Common myeloid progenitor, CD34-positive (primary cell): Measurements from ENCODE around the gene RNF144B.

Experiments
- CTCF ChIA-PET: fragments of 350-600 bp; sonication (Branson Sonifier 250); formaldehyde crosslinking; loops from one replicate; lab custom pipeline; 2021; ENCODE audit warnings: antibody characterized with exemption; lab: Charles Lee
- POLR2A ChIA-PET: fragments of 350-600 bp; sonication (Branson Sonifier 250); formaldehyde crosslinking; loops from one replicate; lab custom pipeline; 2021; ENCODE audit warnings: antibody characterized with exemption; lab: Charles Lee
- DNase-seq, 3 donors: peaks; one replicate each; pipeline versions ENCODE4 v3.0.0 to v3.0.0-alpha.2; 2013
- H3K27ac ChIP-seq, 2 experiments: 1 replicate in 1 of 2; 2 replicates in 1 of 2; pipeline ENCODE4 v1.7.0; 2013; ENCODE audit warnings: inconsistent platforms in 2 of 2, low read length in 2 of 2, mild to moderate bottlenecking in 2 of 2, low read depth in 1 of 2, moderate library complexity in 1 of 2; ENCODE audit not compliant: severe bottlenecking in 2 of 2, insufficient read depth in 1 of 2, poor library complexity in 1 of 2
- H3K27me3 ChIP-seq, 5 experiments: replicated peaks in 2 of 5; 1 replicate in 3 of 5; 2 replicates in 2 of 5; pipeline versions ENCODE4 v1.6.1 to v1.7.0; 2013; ENCODE audit warnings: low read length in 4 of 5, mild to moderate bottlenecking in 2 of 5, moderate library complexity in 2 of 5, inconsistent platforms in 1 of 5; ENCODE audit not compliant: insufficient read depth in 5 of 5, control insufficient read depth in 4 of 5
- H3K36me3 ChIP-seq, 4 experiments: 1 replicate in 2 of 4; 2 replicates in 2 of 4; pipeline versions ENCODE4 v1.6.1 to v1.7.0; 2013; ENCODE audit warnings: low read length in 3 of 4, control low read depth in 1 of 4, mild to moderate bottlenecking in 1 of 4; ENCODE audit not compliant: control insufficient read depth in 4 of 4, insufficient read depth in 4 of 4
- H3K4me1 ChIP-seq, 4 experiments: 1 replicate in 3 of 4; 2 replicates in 1 of 4; pipeline versions ENCODE4 v1.6.1 to v1.7.1; 2013; ENCODE audit warnings: low read length in 3 of 4, mild to moderate bottlenecking in 3 of 4, control low read depth in 1 of 4, inconsistent platforms in 1 of 4, moderate library complexity in 1 of 4; ENCODE audit not compliant: control insufficient read depth in 4 of 4, insufficient read depth in 4 of 4; ENCODE audit errors: control extremely low read depth in 1 of 4
- H3K4me3 ChIP-seq, 7 experiments: 1 replicate in 4 of 7; 2 replicates in 3 of 7; pipeline versions ENCODE4 v1.5.1 to v1.7.0; 2013; ENCODE audit warnings: mild to moderate bottlenecking in 7 of 7, low read length in 6 of 7, moderate library complexity in 6 of 7, inconsistent platforms in 2 of 7, low read depth in 2 of 7, control low read depth in 1 of 7; ENCODE audit not compliant: insufficient read depth in 4 of 7, control insufficient read depth in 1 of 7; ENCODE audit errors: extremely low read depth in 1 of 7
- H3K9me3 ChIP-seq, 5 experiments: 1 replicate in 4 of 5; 2 replicates in 1 of 5; pipeline versions ENCODE4 v1.6.1 to v1.7.1; 2013; ENCODE audit warnings: low read length in 4 of 5, mild to moderate bottlenecking in 2 of 5, inconsistent platforms in 1 of 5, low read depth in 1 of 5, moderate library complexity in 1 of 5; ENCODE audit not compliant: control insufficient read depth in 4 of 5, insufficient read depth in 2 of 5; ENCODE audit errors: control extremely low read depth in 1 of 5
- WGBS: methylation state at CpG from one replicate; pipeline ENCODE4 v1.1.5; 2013; ENCODE audit not compliant: insufficient coverage; 5-methylcytosine and 5-hydroxymethylcytosine counted together

The RNF144B gene

DNA sequence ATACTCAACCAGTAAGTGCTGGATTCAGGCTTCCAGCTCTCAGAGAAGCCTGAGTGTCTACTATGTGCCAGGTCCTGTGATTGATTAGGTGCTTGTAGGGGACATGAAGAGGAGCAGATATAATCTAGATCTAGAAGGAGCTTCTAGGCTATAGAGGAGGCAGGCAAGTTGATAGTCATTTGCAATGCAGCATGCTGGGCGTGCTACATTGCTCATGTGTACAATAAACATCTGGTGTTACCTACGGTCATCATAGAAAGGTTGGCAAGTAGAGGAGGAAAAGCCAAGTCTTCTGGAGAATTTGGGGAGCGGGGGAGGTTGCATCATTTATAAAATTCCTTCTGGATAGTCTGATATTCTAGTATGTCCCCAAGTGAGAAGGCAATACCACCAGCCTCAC, 33.2 kb downstream of the RNF144B start:
- Histone ChIP-seq H3K9me3 (peaks cover 0 to 2% (median 0%) of the 10 kb centered on the region in 5 experiments), H3K4me3 (no peak overlapping the region), H3K4me1 (no peaks in the 10 kb centered on the region), H3K36me3 (peaks cover 0 to 16% (median 5%) of the 10 kb centered on the region in 4 experiments), H3K27ac (no peak overlapping the region), H3K27me3 (no peaks in the 10 kb centered on the region)
- WGBS = 100% methylated on average over 2 of the region's 3 CpGs
- POLR2A ChIA-PET = no interaction called here
- no peak for DNase-seq
- CTCF ChIA-PET = no interaction called here

DNA sequence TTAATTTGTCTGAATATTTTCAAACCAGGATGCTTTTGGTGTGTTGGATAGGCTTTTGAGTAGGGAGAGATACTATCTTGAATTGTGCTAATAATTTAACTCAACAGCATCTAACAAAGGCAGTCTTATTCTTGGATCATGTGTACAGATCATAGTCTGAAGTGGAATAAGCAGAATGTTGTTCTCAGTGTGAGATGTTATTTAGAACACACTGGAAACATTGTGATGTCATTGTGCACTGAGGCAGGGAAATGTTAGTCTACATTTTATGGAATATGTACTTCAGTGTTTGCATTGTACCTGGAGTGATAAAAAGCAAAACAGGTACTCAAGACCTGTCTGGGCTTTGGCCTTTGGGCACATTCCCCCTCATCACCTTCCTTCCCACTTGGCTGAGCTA, 35.0 kb downstream of the RNF144B start:
- Histone ChIP-seq H3K9me3 (no peaks in the 10 kb centered on the region), H3K36me3 (peaks cover 0 to 7% (median 3%) of the 10 kb centered on the region in 4 experiments), H3K4me1 (peaks cover 0 to 3% (median 0%) of the 10 kb centered on the region in 4 experiments), H3K4me3 (no peak overlapping the region), H3K27ac (no peak overlapping the region), H3K27me3 (no peaks in the 10 kb centered on the region)
- no peak for DNase-seq
- POLR2A ChIA-PET = interaction anchor here (0.6 kb wide), 1 partner anchor 40 kb away, joined by 4 read pairs; no protein-coding TSS in a partner anchor
- CTCF ChIA-PET = no interaction called here

DNA sequence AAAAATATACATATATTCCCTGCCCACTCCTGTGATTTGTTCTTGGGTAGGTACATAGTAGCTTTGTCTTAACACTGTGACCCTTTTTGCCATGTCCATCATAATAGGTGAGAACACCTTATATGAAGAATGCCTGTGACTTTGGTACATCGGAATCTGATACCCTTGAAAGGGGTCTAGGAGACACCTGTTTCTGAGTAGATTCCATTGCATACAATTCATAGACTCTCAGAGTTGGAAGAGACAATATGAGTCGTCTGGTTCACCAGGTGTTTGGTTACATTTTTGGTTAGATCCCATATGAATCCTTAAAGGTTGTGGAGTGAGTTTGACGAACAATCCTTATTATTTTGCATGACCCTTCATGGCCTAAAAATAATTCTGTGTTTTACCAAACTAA, 36.3 kb downstream of the RNF144B start:
- Histone ChIP-seq H3K4me1 (peaks cover 0 to 3% (median 3%) of the 10 kb centered on the region in 4 experiments), H3K4me3 (no peak overlapping the region), H3K9me3 (no peaks in the 10 kb centered on the region), H3K27me3 (no peaks in the 10 kb centered on the region), H3K36me3 (peaks cover 0 to 12% (median 4%) of the 10 kb centered on the region in 4 experiments), H3K27ac (no peak overlapping the region)
- 100% methylated on average over 1 of the region's 3 CpGs for WGBS
- no peak for DNase-seq
- ChIA-PET POLR2A (no interaction called here), CTCF (interaction anchor here (0.8 kb wide), 1 partner anchor 9 kb away, joined by 3 read pairs; no protein-coding TSS in a partner anchor)

DNA sequence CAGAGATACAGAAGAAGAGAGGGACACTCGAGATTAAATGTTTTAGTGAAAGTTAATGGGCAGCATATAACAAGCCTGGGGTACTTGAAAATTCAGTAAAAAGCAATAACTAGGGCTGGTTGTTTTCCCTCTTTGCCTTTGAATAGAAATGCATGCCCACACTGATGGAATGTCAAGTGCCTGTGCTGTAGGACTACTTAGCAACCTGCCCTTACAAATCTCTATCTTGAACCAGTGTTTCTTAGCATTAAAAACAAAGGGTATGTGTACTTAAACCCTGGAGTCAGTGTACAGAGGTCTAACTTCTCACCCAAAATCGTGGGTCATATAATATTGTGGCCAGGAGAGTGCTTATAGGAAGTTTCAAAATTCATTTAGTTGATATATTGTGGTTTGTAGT, 37.1 kb downstream of the RNF144B start:
- ChIA-PET CTCF (no interaction called here), POLR2A (no interaction called here)
- H3K9me3 ChIP-seq = no peaks in the 10 kb centered on the region
- no peaks in the 10 kb centered on the region for H3K27me3 ChIP-seq
- H3K27ac ChIP-seq = no peak overlapping the region
- H3K4me1 ChIP-seq = peaks cover 0 to 3% (median 3%) of the 10 kb centered on the region in 4 experiments
- DNase-seq = no peak
- H3K36me3 ChIP-seq = peaks cover 0 to 16% (median 6%) of the 10 kb centered on the region in 4 experiments
- H3K4me3 ChIP-seq = no peak overlapping the region
- WGBS = 100% methylated on average over 1 of the region's 2 CpGs

DNA sequence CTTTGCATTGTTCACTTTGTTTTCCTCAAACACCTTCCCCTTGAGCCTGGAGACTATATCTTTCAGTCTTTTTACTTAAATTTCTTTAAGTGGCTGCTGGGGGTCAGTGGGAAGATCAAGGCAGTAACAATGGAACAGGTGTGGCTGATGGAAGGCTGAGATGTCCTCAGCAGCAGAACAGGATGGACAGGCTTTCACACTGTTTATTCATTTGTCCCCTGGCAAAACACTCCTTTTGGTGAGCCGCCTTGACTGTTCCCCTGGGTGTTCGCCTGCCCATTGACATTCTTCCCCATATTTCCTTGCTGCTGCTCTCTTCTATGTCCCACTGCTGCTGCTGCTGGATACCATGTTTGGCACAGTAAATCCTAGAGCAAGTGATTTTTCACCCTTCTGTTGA, 38.1 kb downstream of the RNF144B start:
- WGBS = 90% methylated on average over 2 of the region's 2 CpGs
- Histone ChIP-seq H3K9me3 (no peaks in the 10 kb centered on the region), H3K27ac (no peak overlapping the region), H3K36me3 (peaks cover 0 to 17% (median 6%) of the 10 kb centered on the region in 4 experiments), H3K4me1 (peaks cover 0 to 3% (median 3%) of the 10 kb centered on the region in 4 experiments), H3K4me3 (no peak overlapping the region), H3K27me3 (no peaks in the 10 kb centered on the region)
- ChIA-PET POLR2A (no interaction called here), CTCF (no interaction called here)
- no peak for DNase-seq

DNA sequence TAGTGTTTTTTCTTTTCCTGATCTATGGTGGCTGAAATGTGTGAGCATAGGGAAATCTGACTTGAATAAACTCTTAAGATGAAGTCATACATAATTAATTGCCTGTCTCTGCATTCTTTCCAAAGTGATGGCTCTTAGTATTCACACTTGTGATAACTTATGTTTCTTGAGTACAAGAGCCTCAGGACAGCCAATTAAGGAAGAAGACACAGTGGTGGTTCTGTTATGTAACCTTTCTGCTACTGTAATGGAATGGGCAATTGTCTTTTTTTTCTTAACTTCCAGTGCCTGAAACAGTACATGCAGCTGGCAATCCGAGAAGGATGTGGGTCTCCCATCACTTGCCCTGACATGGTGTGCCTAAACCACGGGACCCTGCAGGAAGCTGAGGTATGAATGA, 40.1 kb downstream of the RNF144B start:
- WGBS = no CpG with 5 or more reads among the region's 2 CpGs
- peak in 2 of 3 donors; percentile 15 to 22 for DNase-seq
- peaks cover 0 to 5% (median 3%) of the 10 kb centered on the region in 4 experiments for H3K4me1 ChIP-seq
- H3K9me3 ChIP-seq = no peaks in the 10 kb centered on the region
- peaks cover 0 to 16% (median 5%) of the 10 kb centered on the region in 4 experiments for H3K36me3 ChIP-seq
- no peaks in the 10 kb centered on the region for H3K27me3 ChIP-seq
- ChIA-PET CTCF (interaction anchor here (1.2 to 1.5 kb wide), 2 partner anchors 10 to 15 kb away, joined by 3 read pairs; no protein-coding TSS in a partner anchor), POLR2A (no interaction called here)
- no peak overlapping the region for H3K4me3 ChIP-seq
- no peak overlapping the region for H3K27ac ChIP-seq

DNA sequence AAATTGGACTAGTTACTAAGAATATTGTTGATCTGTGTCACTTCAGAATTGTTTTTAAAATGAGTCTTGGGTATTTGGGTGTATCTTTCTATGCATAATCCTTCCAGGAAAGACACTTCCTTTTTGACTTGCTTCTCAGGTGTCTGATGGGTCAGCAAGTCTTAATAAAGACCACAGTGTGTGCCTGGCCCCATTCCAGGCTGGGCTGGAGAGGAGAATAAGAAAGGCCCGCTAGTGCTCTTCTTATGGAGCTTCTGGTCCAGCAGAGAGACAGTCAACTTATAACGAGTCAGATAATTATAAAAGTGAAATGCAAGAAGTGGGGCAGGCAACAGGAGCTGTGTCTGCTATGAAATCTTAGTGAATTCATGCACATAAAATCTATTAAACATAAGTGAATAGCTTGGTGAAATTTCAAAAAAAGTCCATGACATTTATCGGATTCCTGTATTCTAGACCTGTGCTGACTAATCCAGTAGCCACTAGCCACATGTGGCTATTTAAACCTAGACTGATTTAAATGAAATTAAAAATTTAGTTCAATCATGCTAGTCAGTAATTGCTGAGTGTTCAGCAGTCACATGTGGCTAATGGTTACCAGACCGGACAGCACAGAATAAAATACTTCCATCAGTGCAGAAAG, 42.6 kb downstream of the RNF144B start:
- CTCF ChIA-PET = interaction anchor here (1.0 kb wide), 1 partner anchor 15 kb away, joined by 3 read pairs; no protein-coding TSS in a partner anchor
- H3K27me3 ChIP-seq = no peaks in the 10 kb centered on the region
- H3K36me3 ChIP-seq = peaks cover 0 to 11% (median 5%) of the 10 kb centered on the region in 4 experiments
- H3K9me3 ChIP-seq = no peaks in the 10 kb centered on the region
- POLR2A ChIA-PET = interaction anchor here (0.6 kb wide), 1 partner anchor 59 kb away, joined by 4 read pairs; no protein-coding TSS in a partner anchor
- WGBS = 100% methylated on average over 2 of the region's 4 CpGs
- peaks cover 0 to 5% (median 3%) of the 10 kb centered on the region in 4 experiments for H3K4me1 ChIP-seq
- H3K27ac ChIP-seq = no peak overlapping the region
- DNase-seq = no peak
- no peak overlapping the region for H3K4me3 ChIP-seq
